ENCODE results near the gene IRGQ.
"Not testable (repeated sequence)": the region's sequence is repeated elsewhere in the genome, so short reads cannot be mapped to it uniquely, and the experiment has no call there.

IRGQ gene

GRCh38 chr19:43623889-43624670 lies 28.1 kb upstream of the IRGQ start:
- DNase-seq: no peak

- DNase-seq: no peak
Observed at GRCh38 chr19:43622956-43623355, 27.0 kb upstream of the IRGQ start.

GRCh38 chr19:43622070-43622469 lies 26.1 kb upstream of the IRGQ start:
- DNase-seq: no peak

- no peak for DNase-seq
Observed at GRCh38 chr19:43620061-43621001, 24.4 kb upstream of the IRGQ start.

DNA sequence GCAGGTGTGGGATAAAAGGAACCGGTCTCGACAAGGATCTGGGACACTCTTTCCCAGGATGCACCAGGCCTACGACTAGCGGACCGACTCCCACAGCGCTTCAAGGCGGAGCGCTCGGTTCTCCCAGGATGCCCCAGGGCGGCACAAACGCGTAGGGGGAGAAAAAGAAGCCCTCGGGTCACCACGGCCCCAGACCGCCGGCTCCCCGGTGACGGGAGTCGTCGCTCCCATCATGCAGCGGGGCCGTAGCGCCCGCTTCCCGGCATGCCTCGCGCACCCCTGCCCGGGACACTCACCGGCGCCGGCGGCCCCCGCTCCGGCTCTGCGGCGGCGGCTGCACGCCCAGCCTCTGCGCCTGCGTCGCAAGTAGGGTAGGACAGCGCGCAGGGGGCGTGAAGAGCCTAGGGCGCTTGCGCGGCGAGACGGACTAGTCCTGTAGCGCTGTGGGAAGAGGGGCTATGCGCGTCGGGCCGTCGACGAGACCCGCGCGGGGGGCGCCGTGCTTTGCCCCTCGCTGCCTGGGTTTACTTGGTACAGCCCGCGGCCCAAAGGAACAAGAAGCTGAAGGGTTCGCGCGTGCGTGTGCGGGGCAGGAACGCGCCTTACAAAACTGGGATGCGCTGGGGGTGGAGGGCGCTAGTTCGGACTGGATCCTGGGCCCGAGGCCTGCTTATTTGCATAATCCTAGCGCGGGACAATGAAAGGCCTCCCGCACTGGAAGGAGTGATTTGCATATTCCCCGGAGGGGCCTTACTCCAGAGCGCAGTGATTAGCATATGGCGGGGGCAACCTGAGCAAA lies 23.5 kb upstream of the IRGQ start, which contains the start of gene ZNF428:
Gene ZNF428, minus strand, starts transcription at position 368 of the 799 bp plus-strand sequence. CDS start 5,325 bp downstream, outside the sequence.
- DNase-seq: peak; percentile 92

GRCh38 chr19:43618921-43619261 lies 23.0 kb upstream of the IRGQ start:
- DNase-seq: peak; percentile 63 to 82

DNA sequence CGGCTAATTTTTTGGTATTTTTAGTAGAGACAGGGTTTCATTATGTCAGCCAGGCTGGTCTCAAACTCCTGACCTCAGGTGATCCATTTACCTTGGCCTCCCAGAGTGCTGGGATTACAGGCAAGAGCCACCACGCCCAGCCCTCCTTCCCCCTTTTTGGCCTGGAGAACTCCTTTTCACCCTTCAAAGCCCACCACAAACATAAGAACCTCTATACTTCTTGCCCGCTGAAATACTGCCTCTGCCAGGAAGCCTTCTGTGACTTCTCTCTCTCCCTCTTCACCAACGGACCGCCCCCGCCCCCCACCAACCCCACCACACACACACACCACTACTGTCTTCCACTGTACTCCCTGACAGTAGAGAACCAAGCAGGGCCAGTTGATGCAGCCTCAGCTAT lies 21.0 kb upstream of the IRGQ start:
- DNase-seq: no peak

GRCh38 chr19:43616306-43616705 lies 20.4 kb upstream of the IRGQ start:
- no peak for DNase-seq

- no peak for DNase-seq
Observed at GRCh38 chr19:43612374-43612773, 16.4 kb upstream of the IRGQ start.

DNA sequence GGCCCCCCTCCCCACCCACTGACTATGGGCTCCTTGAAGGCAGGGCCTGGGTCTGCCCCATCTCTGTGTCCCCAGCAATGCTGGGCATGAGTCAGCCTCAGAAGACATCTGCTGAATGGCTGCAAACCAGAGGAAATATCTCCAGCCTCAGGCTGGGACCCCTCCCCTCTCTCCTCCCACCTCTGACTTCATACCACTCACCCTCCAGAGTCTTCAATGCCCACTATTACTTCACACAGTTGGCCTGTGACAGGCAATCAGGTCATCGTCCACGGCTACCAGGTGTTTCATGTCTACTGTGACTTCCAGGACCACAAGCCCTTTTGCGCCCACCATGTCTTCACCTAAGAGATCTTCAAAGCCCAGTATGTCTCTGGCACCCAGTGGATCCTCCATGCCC lies 15.9 kb upstream of the IRGQ start, which contains the start of gene SRRM5:
Gene SRRM5, plus strand, starts transcription at position 301 of the 400 bp plus-strand sequence. Its CDS starts 34 bp downstream, at position 335.
- no peak for DNase-seq

DNA sequence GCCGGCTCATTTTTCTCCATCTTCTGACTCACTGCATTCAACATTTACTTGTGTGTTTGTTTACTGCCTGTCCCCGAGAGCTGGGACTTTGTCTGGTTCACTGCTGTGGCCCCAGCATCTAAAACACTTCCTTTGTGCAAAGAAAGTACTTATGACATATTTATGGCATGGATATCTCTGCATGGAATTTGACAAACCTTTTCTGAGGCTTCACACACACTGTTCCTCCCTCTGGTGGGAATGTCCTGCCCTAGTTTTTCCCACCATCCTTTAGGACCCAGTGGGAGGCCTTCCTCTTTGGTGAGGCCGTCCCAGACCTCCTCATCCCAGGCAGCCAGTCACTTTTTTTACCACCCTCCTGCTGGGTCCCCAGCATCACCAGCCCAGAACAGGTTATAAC lies 14.6 kb upstream of the IRGQ start:
- no peak for DNase-seq

DNA sequence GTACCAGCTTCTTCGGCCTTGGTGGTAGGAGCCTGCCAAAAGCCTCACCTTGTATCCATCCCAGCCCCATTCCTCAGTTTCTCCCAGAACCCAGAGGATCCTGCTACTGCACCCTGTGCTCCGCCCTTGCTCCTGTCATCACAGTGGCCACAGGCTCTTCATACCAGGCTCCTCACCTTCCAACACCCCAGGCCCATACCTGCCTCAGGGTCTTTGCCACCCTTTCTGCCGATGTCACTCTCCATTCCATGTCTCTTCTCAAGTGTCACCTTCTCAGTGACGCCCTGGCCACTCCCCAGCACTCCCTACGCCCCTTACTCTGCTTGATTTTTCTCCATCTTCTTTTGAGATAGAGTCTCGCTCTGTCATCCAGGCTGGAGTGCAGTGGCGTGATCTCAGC lies 13.9 kb upstream of the IRGQ start:
- DNase-seq: no peak

DNA sequence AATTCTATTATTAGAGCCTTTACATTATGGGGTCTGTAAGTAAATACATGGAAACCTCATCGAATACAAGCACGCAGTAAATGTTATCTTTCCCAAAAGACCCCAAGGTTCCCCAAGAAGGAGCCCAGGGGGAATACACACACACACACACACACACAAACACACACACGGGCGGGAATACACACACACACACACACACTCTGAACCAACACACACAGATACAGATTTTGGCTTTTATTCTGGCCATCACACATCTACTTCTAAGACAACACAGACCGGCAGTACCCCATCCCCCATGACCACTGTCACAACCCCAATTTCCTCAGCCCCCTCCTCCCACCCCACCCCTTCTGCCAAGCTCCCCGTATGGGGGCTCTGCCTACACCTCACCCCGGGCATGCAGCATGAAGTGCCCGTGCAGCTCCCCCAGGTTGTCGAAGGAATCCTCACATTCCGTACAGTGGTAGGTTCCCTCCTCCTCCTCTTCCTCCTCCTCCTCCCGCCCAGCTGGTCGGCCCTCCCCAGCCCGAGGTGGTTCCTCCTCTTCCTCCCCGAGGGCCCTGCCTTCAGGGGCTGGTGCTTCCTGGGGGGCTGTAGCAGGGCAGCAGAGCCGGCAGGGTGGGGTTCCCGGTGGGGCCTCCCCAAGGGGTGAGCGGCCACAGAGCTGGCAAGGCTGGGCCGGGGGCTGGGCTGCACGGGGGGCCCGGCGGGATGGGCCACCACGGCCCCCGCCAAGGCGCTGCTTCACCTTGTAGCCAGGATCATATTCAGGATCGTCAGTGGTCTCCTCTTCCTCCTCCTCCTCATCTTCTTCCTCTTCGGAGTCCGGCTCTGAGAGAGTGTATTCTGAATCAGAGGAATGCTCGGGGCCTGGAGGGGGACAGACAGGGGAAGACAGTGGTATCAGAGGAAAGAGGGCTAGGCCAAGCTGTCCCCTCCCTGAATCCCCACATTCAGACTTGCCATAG lies 11.6 kb upstream of the IRGQ start:
- no peak for DNase-seq

DNA sequence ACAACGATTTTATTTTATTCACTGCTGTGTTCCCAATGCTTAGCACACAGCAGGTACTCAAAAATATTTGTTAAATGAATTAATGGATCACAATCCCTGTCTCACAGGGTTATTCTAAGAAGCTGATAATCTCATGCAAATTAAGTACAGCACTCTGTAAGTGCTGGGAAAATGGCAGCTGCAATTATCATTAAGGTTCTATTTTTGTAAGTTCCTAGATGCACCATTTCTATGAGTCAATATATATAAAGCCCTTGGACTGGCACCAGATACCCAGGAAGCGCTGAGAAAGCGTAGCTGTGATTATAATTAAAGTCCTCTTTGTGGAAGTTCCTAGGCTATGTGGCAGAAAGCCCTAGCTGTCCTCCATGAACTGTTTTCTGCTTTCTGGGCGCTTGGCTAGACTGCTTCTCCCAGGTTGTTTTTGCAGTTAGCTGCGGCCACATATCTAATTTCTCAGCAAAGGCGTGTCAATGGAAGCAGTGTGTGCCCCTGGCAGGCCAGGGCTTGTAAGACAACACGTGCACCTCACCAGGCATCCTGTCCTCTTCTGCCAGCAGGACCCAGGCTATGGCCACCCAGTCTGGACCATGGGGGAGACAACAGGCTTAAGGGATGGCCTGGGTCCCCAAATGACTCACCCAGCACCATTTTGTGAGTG lies 10.8 kb upstream of the IRGQ start:
- DNase-seq: no peak

- no peak for DNase-seq
Observed at GRCh38 chr19:43605875-43606568, 10.1 kb upstream of the IRGQ start.

- DNase-seq: not testable (repeated sequence)
Observed at GRCh38 chr19:43600326-43600725, 4.4 kb upstream of the IRGQ start.

- no peak for DNase-seq
Observed at GRCh38 chr19:43599635-43600295, 3.8 kb upstream of the IRGQ start.

DNA sequence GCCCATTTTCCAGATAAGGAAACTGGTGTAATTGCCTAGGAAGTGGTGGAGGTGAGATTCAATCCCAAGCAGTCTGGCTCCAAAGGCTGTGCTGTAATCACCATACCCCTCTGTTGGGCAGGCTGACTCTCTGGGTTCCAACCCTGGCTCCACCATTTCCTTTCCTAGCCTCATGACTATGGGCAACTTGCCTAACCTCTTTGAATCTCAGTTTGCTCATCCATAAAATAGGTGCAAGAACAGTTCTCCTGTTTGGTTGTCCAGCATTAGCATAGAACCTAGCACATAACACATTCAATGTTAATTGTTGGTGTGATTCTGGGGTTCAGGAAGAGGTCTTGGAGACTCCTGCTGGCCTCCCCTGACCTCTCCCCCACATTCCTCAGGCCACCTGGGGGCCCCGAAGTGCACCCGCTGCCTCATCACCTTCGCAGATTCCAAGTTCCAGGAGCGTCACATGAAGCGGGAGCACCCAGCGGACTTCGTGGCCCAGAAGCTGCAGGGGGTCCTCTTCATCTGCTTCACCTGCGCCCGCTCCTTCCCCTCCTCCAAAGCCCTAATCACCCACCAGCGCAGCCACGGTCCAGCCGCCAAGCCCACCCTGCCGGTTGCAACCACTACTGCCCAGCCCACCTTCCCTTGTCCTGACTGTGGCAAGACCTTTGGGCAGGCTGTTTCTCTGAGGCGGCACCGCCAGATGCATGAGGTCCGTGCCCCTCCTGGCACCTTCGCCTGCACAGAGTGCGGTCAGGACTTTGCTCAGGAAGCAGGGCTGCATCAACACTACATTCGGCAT lies 2.7 kb upstream of the IRGQ start:
- no peak for DNase-seq

GRCh38 chr19:43597876-43598275 lies 1.9 kb upstream of the IRGQ start:
- DNase-seq: no peak
